Neural cell (in vitro differentiated cells): Measurements from ENCODE around the gene SMG6. TPM values are rescaled to one million over a fixed set of nuclear protein-coding genes. Genes with fewer than 3 reads are reported as not detected.

Source experiments
- H2AFZ ChIP-seq: fragments of 200-600, 300-800 bp; sonication (generic), shearing (Covaris generic); 2 replicates; pipeline ENCODE4 v1.6.0; 2014; ENCODE audit warnings: low read depth, mild to moderate bottlenecking, antibody characterized with exemption, low read length, moderate library complexity
- H3F3A ChIP-seq: fragments of 200-600 bp; shearing (Covaris generic); 2 replicates; pipeline ENCODE4 v1.6.1; 2016; ENCODE audit warnings: mild to moderate bottlenecking, moderate library complexity, mixed read lengths, antibody characterized with exemption, low read length; ENCODE audit not compliant: insufficient read depth, poor library complexity, severe bottlenecking
- H3K27ac ChIP-seq: fragments of 200-600, 300-800 bp; sonication (generic), shearing (Covaris generic); 2 replicates; pipeline ENCODE4 v1.5.1; 2014; ENCODE audit warnings: mild to moderate bottlenecking, low read length, moderate library complexity
- H3K27me3 ChIP-seq: fragments of 300-800, 200-600 bp; sonication (generic), shearing (Covaris generic); 2 replicates; pipeline ENCODE4 v1.6.0; 2014; ENCODE audit warnings: mild to moderate bottlenecking, low read depth, low read length, moderate library complexity; ENCODE audit not compliant: insufficient read depth
- H3K36me3 ChIP-seq: fragments of 300-800, 200-600 bp; sonication (generic), shearing (Covaris generic); 2 replicates; pipeline ENCODE4 v1.5.1; 2014; ENCODE audit warnings: mild to moderate bottlenecking, antibody characterized with exemption, low read length, moderate library complexity; ENCODE audit not compliant: insufficient read depth
- H3K4me2 ChIP-seq: fragments of 300-800, 200-600 bp; sonication (generic), shearing (Covaris generic); 2 replicates; pipeline ENCODE4 v1.6.0; 2014; ENCODE audit warnings: mild to moderate bottlenecking, low read length
- H3K4me3 ChIP-seq: fragments of 300-800, 200-600 bp; sonication (generic), shearing (Covaris generic); 2 replicates; pipeline ENCODE4 v1.5.1; 2014; ENCODE audit warnings: mild to moderate bottlenecking, low read length, moderate library complexity
- H3K79me2 ChIP-seq: fragments of 200-600 bp; shearing (Covaris generic); replicated peaks from 2 replicates; pipeline ENCODE4 v1.6.0; 2014; ENCODE audit warnings: mild to moderate bottlenecking, low read length, moderate library complexity; ENCODE audit not compliant: insufficient read depth
- H3K9ac ChIP-seq: fragments of 300-800, 200-600 bp; sonication (generic), shearing (Covaris generic); 2 replicates; pipeline ENCODE4 v1.6.1; 2016; ENCODE audit warnings: mild to moderate bottlenecking, low read length, mixed read lengths
- H3K9me2 ChIP-seq: fragments of 200-600 bp; shearing (Covaris generic); 2 replicates; pipeline ENCODE4 v1.6.1; 2016; ENCODE audit warnings: mild to moderate bottlenecking, low read length, mixed read lengths; ENCODE audit not compliant: insufficient read depth
- H3K9me3 ChIP-seq: fragments of 200-600, 300-800 bp; sonication (generic), shearing (Covaris generic); 2 replicates; pipeline ENCODE4 v1.6.1; 2016; ENCODE audit warnings: mild to moderate bottlenecking, mixed run types, low read length, moderate library complexity, mixed read lengths
- H4K20me1 ChIP-seq: fragments of 200-600 bp; shearing (Covaris generic); 2 replicates; pipeline ENCODE4 v1.6.1; 2016; ENCODE audit warnings: mild to moderate bottlenecking, mixed run types; ENCODE audit not compliant: insufficient read depth
- CTCF ChIP-seq: fragments of 450-650 bp; IDR thresholded peaks from 2 replicates; pipeline ENCODE4 v1.5.1; 2014; ENCODE audit warnings: antibody characterized with exemption, mild to moderate bottlenecking, moderate library complexity; ENCODE audit not compliant: poor library complexity, severe bottlenecking
- EP300 ChIP-seq: fragments of 450-650 bp; conservative IDR thresholded peaks from 2 replicates; pipeline ENCODE4 v1.6.1; 2014; ENCODE audit warnings: antibody characterized with exemption, mild to moderate bottlenecking, moderate library complexity; ENCODE audit not compliant: poor library complexity, severe bottlenecking
- EZH2 ChIP-seq: fragments of 200-600, 300-800 bp; shearing (Covaris generic), sonication (generic); IDR thresholded peaks from 2 replicates; pipeline ENCODE4 v1.6.1; 2014; ENCODE audit warnings: antibody characterized with exemption, low read length, borderline replicate concordance, mild to moderate bottlenecking; ENCODE audit not compliant: insufficient read depth, poor library complexity, severe bottlenecking
- MXI1 ChIP-seq: fragments of 450-650 bp; conservative IDR thresholded peaks from 2 replicates; pipeline ENCODE4 v1.6.1; 2014; ENCODE audit warnings: antibody characterized with exemption, mild to moderate bottlenecking; ENCODE audit not compliant: poor library complexity, severe bottlenecking
- POLR2AphosphoS5 ChIP-seq: IDR thresholded peaks from 2 replicates; pipeline ENCODE4 v1.6.1; 2012
- RAD21 ChIP-seq: fragments of 450-650 bp; conservative IDR thresholded peaks from 2 replicates; pipeline ENCODE4 v1.6.1; 2014; ENCODE audit warnings: antibody characterized with exemption, mild to moderate bottlenecking, moderate library complexity
- SMC3 ChIP-seq: fragments of 450-650 bp; conservative IDR thresholded peaks from 2 replicates; pipeline ENCODE4 v1.6.1; 2014; ENCODE audit warnings: antibody characterized with exemption, mild to moderate bottlenecking, moderate library complexity; ENCODE audit not compliant: poor library complexity
- TAF1 ChIP-seq: IDR thresholded peaks from 2 replicates; pipeline ENCODE4 v1.6.1; 2012; ENCODE audit warnings: low read depth
- polyA plus RNA-seq: library from polyadenylated mRNA; depleted of rRNA; stranded (reverse); fragments of >200 nt; gene quantifications from 2 replicates; pipeline ENCODE4 v1.2.3, GENCODE V29; 2014
- TF ChIP-seq, protein P1 (sequence below): IDR thresholded peaks from 2 replicates; pipeline ENCODE4 v1.6.1; 2012; ENCODE audit warnings: borderline replicate concordance

SMG6 gene
- polyA plus RNA-seq, 1 donor from 2014 or later = 13.9 TPM

DNA sequence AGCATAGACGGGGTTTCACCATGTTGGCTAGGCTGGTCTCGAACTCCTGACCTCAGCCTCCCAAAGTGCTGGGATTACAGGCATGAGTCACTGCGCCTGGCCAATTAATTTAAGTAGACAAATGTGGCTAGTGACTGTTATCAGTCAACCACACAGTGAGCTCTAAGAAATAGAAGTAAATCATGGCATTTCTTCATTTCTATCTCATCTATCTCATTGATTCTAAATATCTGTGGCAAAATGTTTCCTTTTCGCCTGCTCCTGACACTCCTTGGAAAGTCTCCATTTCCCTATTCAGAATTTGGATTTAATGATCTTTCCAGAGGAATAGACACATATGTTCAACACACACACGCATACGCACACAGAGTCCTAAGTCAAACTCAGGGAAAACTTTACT lies 167.3 kb downstream of the SMG6 start:
- Histone ChIP-seq H2AFZ (no peak overlapping the region), H3K36me3 (no peaks in the 10 kb centered on the region), H3K4me2 (no peak overlapping the region), H3K9ac (no peak overlapping the region), H3K9me3 (no peaks in the 10 kb centered on the region), H4K20me1 (no peaks in the 10 kb centered on the region), H3K27ac (no peak overlapping the region), H3K79me2 (no peaks in the 10 kb centered on the region), H3K9me2 (no peaks in the 10 kb centered on the region), H3F3A (peaks cover 3% of the 10 kb centered on the region), H3K4me3 (no peak overlapping the region), H3K27me3 (no peaks in the 10 kb centered on the region)
- TF ChIP-seq MXI1 (no peak), EZH2 (no peak), POLR2AphosphoS5 (no peak)
- TF ChIP-seq, protein P1, sequence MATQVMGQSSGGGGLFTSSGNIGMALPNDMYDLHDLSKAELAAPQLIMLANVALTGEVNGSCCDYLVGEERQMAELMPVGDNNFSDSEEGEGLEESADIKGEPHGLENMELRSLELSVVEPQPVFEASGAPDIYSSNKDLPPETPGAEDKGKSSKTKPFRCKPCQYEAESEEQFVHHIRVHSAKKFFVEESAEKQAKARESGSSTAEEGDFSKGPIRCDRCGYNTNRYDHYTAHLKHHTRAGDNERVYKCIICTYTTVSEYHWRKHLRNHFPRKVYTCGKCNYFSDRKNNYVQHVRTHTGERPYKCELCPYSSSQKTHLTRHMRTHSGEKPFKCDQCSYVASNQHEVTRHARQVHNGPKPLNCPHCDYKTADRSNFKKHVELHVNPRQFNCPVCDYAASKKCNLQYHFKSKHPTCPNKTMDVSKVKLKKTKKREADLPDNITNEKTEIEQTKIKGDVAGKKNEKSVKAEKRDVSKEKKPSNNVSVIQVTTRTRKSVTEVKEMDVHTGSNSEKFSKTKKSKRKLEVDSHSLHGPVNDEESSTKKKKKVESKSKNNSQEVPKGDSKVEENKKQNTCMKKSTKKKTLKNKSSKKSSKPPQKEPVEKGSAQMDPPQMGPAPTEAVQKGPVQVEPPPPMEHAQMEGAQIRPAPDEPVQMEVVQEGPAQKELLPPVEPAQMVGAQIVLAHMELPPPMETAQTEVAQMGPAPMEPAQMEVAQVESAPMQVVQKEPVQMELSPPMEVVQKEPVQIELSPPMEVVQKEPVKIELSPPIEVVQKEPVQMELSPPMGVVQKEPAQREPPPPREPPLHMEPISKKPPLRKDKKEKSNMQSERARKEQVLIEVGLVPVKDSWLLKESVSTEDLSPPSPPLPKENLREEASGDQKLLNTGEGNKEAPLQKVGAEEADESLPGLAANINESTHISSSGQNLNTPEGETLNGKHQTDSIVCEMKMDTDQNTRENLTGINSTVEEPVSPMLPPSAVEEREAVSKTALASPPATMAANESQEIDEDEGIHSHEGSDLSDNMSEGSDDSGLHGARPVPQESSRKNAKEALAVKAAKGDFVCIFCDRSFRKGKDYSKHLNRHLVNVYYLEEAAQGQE = no peak

DNA sequence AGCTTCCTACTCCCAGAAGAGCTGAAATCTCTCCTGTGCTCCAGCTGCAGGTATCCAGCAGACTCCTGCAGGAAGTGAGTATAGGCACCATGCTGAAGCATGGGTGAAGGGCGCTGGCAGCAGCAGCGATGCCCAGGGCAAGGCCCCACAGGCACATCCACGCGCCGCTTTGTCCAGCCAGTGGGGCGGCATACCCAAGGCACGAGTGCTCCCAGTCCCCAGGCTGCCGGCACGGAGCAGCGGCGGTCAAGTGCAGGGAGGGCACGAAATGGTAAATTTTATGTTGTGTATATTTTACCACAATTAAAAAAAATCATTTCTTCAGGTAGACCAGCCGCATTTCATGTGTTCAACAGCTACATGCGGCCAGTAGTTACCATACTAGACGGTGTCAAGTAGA lies 175.6 kb downstream of the SMG6 start:
- no peaks in the 10 kb centered on the region for H3K36me3 ChIP-seq
- H3K9me2 ChIP-seq = no peaks in the 10 kb centered on the region
- H3K79me2 ChIP-seq = no peaks in the 10 kb centered on the region
- H3F3A ChIP-seq = no peaks in the 10 kb centered on the region
- H3K27me3 ChIP-seq = no peaks in the 10 kb centered on the region
- no peak overlapping the region for H3K9ac ChIP-seq
- H2AFZ ChIP-seq = no peak overlapping the region
- no peaks in the 10 kb centered on the region for H4K20me1 ChIP-seq
- TF ChIP-seq CTCF = no peak
- no peak for TF ChIP-seq SMC3
- TF ChIP-seq, protein P1 = no peak
- no peak for TF ChIP-seq POLR2AphosphoS5
- TF ChIP-seq EZH2 = no peak
- no peak for TF ChIP-seq TAF1
- TF ChIP-seq RAD21 = no peak
- no peak for TF ChIP-seq EP300
- TF ChIP-seq MXI1 = no peak
- no peak overlapping the region for H3K4me3 ChIP-seq
- H3K27ac ChIP-seq = no peak overlapping the region
- no peaks in the 10 kb centered on the region for H3K9me3 ChIP-seq
- no peak overlapping the region for H3K4me2 ChIP-seq
